ENCODE results near the gene SUGCT.

SUGCT gene

GRCh38 chr7:40909346-40909980, 774.7 kb downstream of the SUGCT start:
- DNase-seq (ENCODE audit: low read depth in 2 of 2): no peak
